Renal pelvis (tissue), 4 donors: Measurements from ENCODE around the gene MACO1. TPM values are rescaled to one million over a fixed set of nuclear protein-coding genes. Genes with fewer than 3 reads are reported as not detected.
"Not testable (repeated sequence)": the region's sequence is repeated elsewhere in the genome, so short reads cannot be mapped to it uniquely, and the experiment has no call there.

Experiments used
- DNase-seq: peaks from one replicate; pipeline ENCODE4 v3.0.0-alpha.2; 2013
- polyA plus RNA-seq, 3 donors: library from polyadenylated mRNA; unstranded; fragments of 120-200 nt; gene quantifications; one replicate each; pipeline ENCODE4 v1.2.1, GENCODE V29; 2013; ENCODE audit not compliant: insufficient read length in 3 of 3

MACO1 gene
- polyA plus RNA-seq, 3 donors = 24.3 to 28.3 (median 25.0) TPM

- DNase-seq = no peak
Measured at GRCh38 chr1:25485536-25486411, 55.1 kb downstream of the MACO1 start.

GRCh38 chr1:25486602-25487001 is 55.9 kb downstream of the MACO1 start:
- DNase-seq = no peak

- no peak for DNase-seq
Measured at GRCh38 chr1:25487628-25488027, 56.9 kb downstream of the MACO1 start.

- DNase-seq = no peak
Measured at GRCh38 chr1:25492323-25492722, 61.6 kb downstream of the MACO1 start.

- no peak for DNase-seq
Measured at GRCh38 chr1:25494952-25495351, 64.3 kb downstream of the MACO1 start.

GRCh38 chr1:25500694-25501093 is 70.0 kb downstream of the MACO1 start:
- no peak for DNase-seq

GRCh38 chr1:25501235-25502058 is 70.8 kb downstream of the MACO1 start:
- DNase-seq = no peak

- no peak for DNase-seq
Measured at GRCh38 chr1:25502957-25503356, 72.3 kb downstream of the MACO1 start.

- no peak for DNase-seq
Measured at GRCh38 chr1:25503551-25504426, 73.1 kb downstream of the MACO1 start.

GRCh38 chr1:25504706-25505595 is 74.3 kb downstream of the MACO1 start:
- no peak for DNase-seq

- DNase-seq = no peak
Measured at GRCh38 chr1:25505656-25506385, 75.1 kb downstream of the MACO1 start.

- not testable (repeated sequence) for DNase-seq
Measured at GRCh38 chr1:25506566-25507463, 76.1 kb downstream of the MACO1 start.

GRCh38 chr1:25513666-25514065 is 83.0 kb downstream of the MACO1 start:
- DNase-seq = no peak

- no peak for DNase-seq
Measured at GRCh38 chr1:25515033-25515432, 84.3 kb downstream of the MACO1 start.

- no peak for DNase-seq
Measured at GRCh38 chr1:25516686-25517085, 86.0 kb downstream of the MACO1 start.

GRCh38 chr1:25517476-25518394 is 87.0 kb downstream of the MACO1 start:
- no peak for DNase-seq

GRCh38 chr1:25519624-25520023 is 88.9 kb downstream of the MACO1 start:
- DNase-seq = no peak
